Sigmoid colon (tissue), 7 donors: Measurements from ENCODE around the gene PRG2. TPM values are rescaled to one million over a fixed set of nuclear protein-coding genes. Genes with fewer than 3 reads are reported as not detected.
"Not testable (repeated sequence)": the region's sequence is repeated elsewhere in the genome, so short reads cannot be mapped to it uniquely, and the experiment has no call there.

Source experiments
- DNase-seq: peaks from one replicate; pipeline ENCODE4 v3.0.0-alpha.2; 2019
- H3K27ac ChIP-seq, 4 donors: fragments of 200-600 bp; sonication (generic); one replicate each; pipeline ENCODE4 v1.5.1; 2016 to 2019; ENCODE audit warnings: mild to moderate bottlenecking in 1 of 4
- H3K27me3 ChIP-seq, 3 donors: fragments of 200-600 bp; sonication (generic); one replicate each; pipeline ENCODE4 v1.5.1; 2019; ENCODE audit warnings: mild to moderate bottlenecking in 1 of 3
- H3K36me3 ChIP-seq, 4 donors: fragments of 200-600 bp; sonication (generic); one replicate each; pipeline ENCODE4 v1.5.1; 2016 to 2019
- H3K4me1 ChIP-seq, 4 donors: fragments of 200-600 bp; sonication (generic); one replicate each; pipeline ENCODE4 v1.5.1; 2017 to 2019
- H3K4me3 ChIP-seq, 4 donors: fragments of 200-600 bp; sonication (generic); one replicate each; pipeline ENCODE4 v1.5.1; 2017 to 2019; ENCODE audit warnings: mild to moderate bottlenecking in 2 of 4, moderate library complexity in 1 of 4
- H3K9me3 ChIP-seq, 4 donors: fragments of 200-600 bp in 3 of 4; sonication (generic) in 3 of 4; one replicate each; pipeline versions ENCODE4 v1.5.1 to v1.6.1; 2013 to 2019
- CTCF ChIP-seq, 4 experiments: fragments of 450-650 bp in 3 of 4; fragments of 200-600 bp in 1 of 4; IDR thresholded peaks; one replicate each; pipeline ENCODE4 v1.5.1; 2016 to 2019; ENCODE audit warnings: antibody characterized with exemption in 4 of 4, mild to moderate bottlenecking in 3 of 4, moderate library complexity in 2 of 4
- EP300 ChIP-seq, 4 donors: sonication (generic); formaldehyde crosslinking; IDR thresholded peaks; one replicate each; pipeline ENCODE4 v1.6.1; 2017; ENCODE audit warnings: antibody characterized with exemption in 4 of 4
- POLR2A ChIP-seq, 2 donors: fragments of 450-650 bp; IDR thresholded peaks; one replicate each; pipeline ENCODE4 v1.6.1; 2016; ENCODE audit warnings: antibody characterized with exemption in 2 of 2, mild to moderate bottlenecking in 2 of 2, moderate library complexity in 2 of 2
- POLR2AphosphoS5 ChIP-seq, 4 donors: sonication (generic); formaldehyde crosslinking; IDR thresholded peaks; one replicate each; pipeline ENCODE4 v1.6.1; 2017; ENCODE audit warnings: antibody characterized with exemption in 4 of 4
- WGBS, 2 donors: extraction: QIAGEN DNeasy Blood & Tissue Kit; methylation state at CpG; one replicate each; pipeline ENCODE4 v1.1.7; 2013; 5-methylcytosine and 5-hydroxymethylcytosine counted together
- intact Hi-C: fragments of 100-400 bp; cut with DNase I; formaldehyde crosslinking; loops from one replicate; pipeline ENCODE4 v1.15.1; 2023
- polyA plus RNA-seq, 3 donors: library from polyadenylated mRNA; stranded (reverse); fragments of 200-250 nt; gene quantifications; one replicate each; pipeline ENCODE4 v1.2.3, GENCODE V29; 2013
- total RNA-seq, 4 donors: library from RNA; depleted of rRNA; stranded (reverse); fragments of >200 nt; gene quantifications; one replicate each; pipeline ENCODE4 v1.1.0, GENCODE V29; 2016
- donor health status: healthy with polysubstance abuse.
- donor health status: Bipolar disorder and iron deficiency.
- donor health status: healthy.

PRG2 gene
- total and polyA plus RNA-seq, 7 donors, result not detected

DNA sequence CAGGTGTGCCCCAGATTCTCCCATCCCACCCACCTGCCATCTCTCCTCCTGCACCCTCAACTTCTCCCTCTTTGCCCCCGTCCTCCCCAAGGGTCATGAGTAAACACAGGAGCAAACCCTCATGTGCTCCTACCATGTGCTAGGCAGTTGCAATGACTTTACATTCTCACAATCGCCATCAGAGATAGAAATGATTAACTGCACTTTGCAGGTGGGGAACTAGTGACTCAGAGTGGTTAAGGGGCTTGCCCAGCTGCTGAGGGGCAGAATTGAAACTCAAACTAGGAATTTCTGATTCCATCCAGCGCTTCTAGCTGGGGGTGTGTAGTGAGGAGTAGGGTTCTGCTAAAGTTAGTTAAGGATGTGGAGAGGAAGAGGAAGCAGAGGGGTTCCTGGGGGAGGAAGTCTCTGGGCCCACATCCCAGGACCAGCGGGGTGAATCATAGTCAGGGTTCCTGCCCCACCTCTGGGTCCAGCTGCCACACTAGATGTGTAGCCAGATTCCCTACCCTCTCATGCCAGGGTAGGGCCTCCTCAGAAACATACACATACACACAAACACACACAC is 16.0 kb upstream of the PRG2 start:
- no peaks in the 10 kb centered on the region for H3K27me3 ChIP-seq
- peak overlapping the region in 1 of 4 donors; percentile 37 for H3K27ac ChIP-seq
- no peaks in the 10 kb centered on the region for H3K4me1 ChIP-seq
- WGBS, 2 donors, result 43 to 77% methylated on average over 4 of the region's 4 CpGs
- DNase-seq, result no peak
- peaks cover 5 to 50% (median 23%) of the 10 kb centered on the region in 4 donors for H3K36me3 ChIP-seq
- TF ChIP-seq POLR2A (IDR thresholded peaks at IDR 0.05) (no peak), POLR2AphosphoS5 (IDR thresholded peaks at IDR 0.05) (no peak), CTCF (IDR thresholded peaks at IDR 0.05) (no peak), EP300 (IDR thresholded peaks at IDR 0.05) (no peak)
- H3K4me3 ChIP-seq, result no peak overlapping the region
- H3K9me3 ChIP-seq, result no peaks in the 10 kb centered on the region
- intact Hi-C loops, result no loop called here

DNA sequence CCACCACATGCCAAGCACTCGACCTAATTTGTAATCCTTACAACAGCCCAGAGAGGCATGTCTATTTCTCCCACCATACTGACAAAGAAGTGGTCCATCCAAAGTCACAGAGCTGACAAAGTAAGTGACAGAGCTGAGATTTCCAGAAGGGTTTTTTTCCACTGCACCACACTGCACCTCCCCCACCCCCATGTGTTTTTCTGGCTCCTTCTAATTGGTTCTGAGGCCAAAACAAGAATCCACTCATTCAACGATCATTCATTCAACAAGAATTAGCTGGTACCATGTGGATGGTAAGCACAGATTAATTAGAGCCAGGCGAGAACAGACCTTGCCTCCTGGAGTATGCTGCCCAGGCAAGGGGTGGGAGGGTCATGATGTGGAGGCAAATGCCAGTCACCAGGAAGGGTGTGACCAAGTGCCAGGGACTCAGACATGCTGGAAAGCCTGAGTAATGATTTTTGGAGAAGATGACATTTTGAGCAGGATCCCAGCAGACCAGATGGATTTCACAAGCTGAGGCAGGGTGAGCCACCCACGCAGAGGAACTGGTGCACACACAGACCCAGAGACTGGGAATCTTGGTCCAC is 14.9 kb upstream of the PRG2 start:
- Histone ChIP-seq H3K27ac (no peak overlapping the region), H3K9me3 (no peaks in the 10 kb centered on the region), H3K36me3 (peaks cover 5 to 39% (median 21%) of the 10 kb centered on the region in 4 donors), H3K27me3 (no peaks in the 10 kb centered on the region), H3K4me3 (no peak overlapping the region), H3K4me1 (no peaks in the 10 kb centered on the region)
- TF ChIP-seq EP300 (IDR thresholded peaks at IDR 0.05) (no peak), CTCF (IDR thresholded peaks at IDR 0.05) (no peak), POLR2A (IDR thresholded peaks at IDR 0.05) (no peak), POLR2AphosphoS5 (IDR thresholded peaks at IDR 0.05) (no peak)
- no peak for DNase-seq
- WGBS, 2 donors, result 85 to 89% methylated on average over 4 of the region's 4 CpGs
- intact Hi-C loops, result no loop called here

- no peak for TF ChIP-seq POLR2AphosphoS5 (IDR thresholded peaks at IDR 0.05)
- no peak for TF ChIP-seq POLR2A (IDR thresholded peaks at IDR 0.05)
- no peak for TF ChIP-seq CTCF (IDR thresholded peaks at IDR 0.05)
- no peak for TF ChIP-seq EP300 (IDR thresholded peaks at IDR 0.05)
- Histone ChIP-seq H3K36me3 (peaks cover 0 to 23% (median 13%) of the 10 kb centered on the region in 4 donors), H3K9me3 (no peaks in the 10 kb centered on the region), H3K4me3 (no peak overlapping the region), H3K27me3 (no peaks in the 10 kb centered on the region), H3K4me1 (no peaks in the 10 kb centered on the region), H3K27ac (no peak overlapping the region)
- WGBS, 2 donors, result 72 to 86% methylated on average over 2 of the region's 2 CpGs
- DNase-seq, result no peak
- intact Hi-C loops, result no loop called here
Observed at GRCh38 chr11:57403802-57404147, 13.3 kb upstream of the PRG2 start.

- H3K27me3 ChIP-seq, DNase-seq, intact Hi-C loops, H3K4me3 ChIP-seq, H3K4me1 ChIP-seq, H3K27ac ChIP-seq, H3K9me3 ChIP-seq: not testable (repeated sequence)
- 79 to 84% methylated on average over 6 of the region's 6 CpGs for WGBS, 2 donors
- peaks cover 0 to 17% (median 8%) of the 10 kb centered on the region in 4 donors for H3K36me3 ChIP-seq
Observed at GRCh38 chr11:57403003-57403801, 12.8 kb upstream of the PRG2 start.

DNA sequence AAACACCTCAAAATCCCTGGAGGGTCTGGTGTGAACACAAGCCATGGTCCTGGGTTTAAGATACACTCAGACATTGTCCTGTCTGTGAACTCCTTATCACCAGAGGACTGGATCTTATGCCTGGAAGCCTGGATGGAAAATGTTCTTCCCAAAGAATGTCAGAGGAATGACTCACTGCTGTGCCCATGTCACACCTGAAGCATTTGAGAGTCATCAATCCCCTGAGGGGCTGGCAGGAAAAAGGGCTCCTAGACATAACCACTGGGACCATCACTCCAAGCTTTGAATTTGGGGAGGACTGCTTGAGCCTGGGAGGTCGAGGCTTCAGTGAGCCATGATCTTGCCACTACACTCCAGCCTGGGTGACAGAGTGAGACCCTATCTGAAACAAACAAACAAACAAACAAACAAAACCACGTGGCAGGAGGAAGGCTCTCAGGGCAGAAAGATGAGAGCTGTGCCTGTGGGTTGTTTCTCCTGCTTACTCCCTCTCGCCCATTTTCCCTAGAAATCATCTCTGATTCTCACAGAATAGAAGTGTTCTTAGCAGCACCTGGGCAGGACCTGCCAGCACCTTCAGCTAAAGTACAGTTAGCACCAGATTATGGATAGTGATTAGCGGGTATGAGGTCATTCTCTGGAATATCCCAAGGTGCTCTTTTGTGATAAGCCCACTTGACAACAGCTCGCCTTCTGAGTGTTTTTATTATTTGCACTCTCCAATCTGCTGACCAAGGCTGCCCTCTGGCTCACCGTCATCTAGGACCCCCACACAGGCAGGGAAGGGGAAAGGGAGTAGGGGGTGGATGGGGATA is 11.9 kb upstream of the PRG2 start:
- H3K36me3 ChIP-seq, result peaks cover 0 to 9% (median under 1%) of the 10 kb centered on the region in 4 donors
- H3K27ac ChIP-seq, result no peak overlapping the region
- intact Hi-C loops, result no loop called here
- no peaks in the 10 kb centered on the region for H3K4me1 ChIP-seq
- H3K27me3 ChIP-seq, result no peaks in the 10 kb centered on the region
- no peak overlapping the region for H3K4me3 ChIP-seq
- 70 to 81% methylated on average over 6 of the region's 6 CpGs for WGBS, 2 donors
- DNase-seq, result no peak
- no peaks in the 10 kb centered on the region for H3K9me3 ChIP-seq
- no peak for TF ChIP-seq POLR2AphosphoS5 (IDR thresholded peaks at IDR 0.05)
- no peak for TF ChIP-seq EP300 (IDR thresholded peaks at IDR 0.05)
- no peak for TF ChIP-seq POLR2A (IDR thresholded peaks at IDR 0.05)
- TF ChIP-seq CTCF (IDR thresholded peaks at IDR 0.05), result no peak
